GM10266 (cell line): ENCODE data around the gene ADCY5.

Experiments used
- DNase-seq: peaks from one replicate; pipeline ENCODE4 v3.0.0; 2012; ENCODE audit errors: extremely low spot score
- TF ChIP-seq, protein P1 (sequence below): IDR thresholded peaks from 2 replicates; pipeline ENCODE4 v1.5.1; 2012; ENCODE audit warnings: mild to moderate bottlenecking, low read depth; ENCODE audit not compliant: control insufficient read depth, insufficient read depth; ENCODE audit errors: missing control alignments

ADCY5 gene

DNA sequence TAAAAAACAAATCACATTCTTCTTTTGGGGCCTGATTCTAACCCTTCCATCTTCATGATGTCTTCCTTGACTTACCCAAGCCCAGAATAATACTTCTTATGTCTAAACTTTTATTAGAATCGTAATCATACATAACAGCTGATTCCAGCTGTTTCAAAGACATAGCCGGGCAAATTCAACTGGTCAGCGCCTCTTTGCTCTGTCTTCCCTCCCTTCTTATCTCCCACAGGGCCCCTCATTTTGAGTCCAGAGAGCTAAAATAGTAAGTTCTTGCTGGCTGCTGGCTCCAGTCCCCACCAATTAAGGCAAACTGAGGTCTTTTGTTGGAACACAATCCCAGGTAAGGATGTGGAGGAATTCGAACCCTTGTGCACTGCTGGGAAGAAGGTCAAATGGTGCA, 108.6 kb downstream of the ADCY5 start:
- TF ChIP-seq, protein P1, sequence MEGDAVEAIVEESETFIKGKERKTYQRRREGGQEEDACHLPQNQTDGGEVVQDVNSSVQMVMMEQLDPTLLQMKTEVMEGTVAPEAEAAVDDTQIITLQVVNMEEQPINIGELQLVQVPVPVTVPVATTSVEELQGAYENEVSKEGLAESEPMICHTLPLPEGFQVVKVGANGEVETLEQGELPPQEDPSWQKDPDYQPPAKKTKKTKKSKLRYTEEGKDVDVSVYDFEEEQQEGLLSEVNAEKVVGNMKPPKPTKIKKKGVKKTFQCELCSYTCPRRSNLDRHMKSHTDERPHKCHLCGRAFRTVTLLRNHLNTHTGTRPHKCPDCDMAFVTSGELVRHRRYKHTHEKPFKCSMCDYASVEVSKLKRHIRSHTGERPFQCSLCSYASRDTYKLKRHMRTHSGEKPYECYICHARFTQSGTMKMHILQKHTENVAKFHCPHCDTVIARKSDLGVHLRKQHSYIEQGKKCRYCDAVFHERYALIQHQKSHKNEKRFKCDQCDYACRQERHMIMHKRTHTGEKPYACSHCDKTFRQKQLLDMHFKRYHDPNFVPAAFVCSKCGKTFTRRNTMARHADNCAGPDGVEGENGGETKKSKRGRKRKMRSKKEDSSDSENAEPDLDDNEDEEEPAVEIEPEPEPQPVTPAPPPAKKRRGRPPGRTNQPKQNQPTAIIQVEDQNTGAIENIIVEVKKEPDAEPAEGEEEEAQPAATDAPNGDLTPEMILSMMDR = no peak
- no peak for DNase-seq

DNA sequence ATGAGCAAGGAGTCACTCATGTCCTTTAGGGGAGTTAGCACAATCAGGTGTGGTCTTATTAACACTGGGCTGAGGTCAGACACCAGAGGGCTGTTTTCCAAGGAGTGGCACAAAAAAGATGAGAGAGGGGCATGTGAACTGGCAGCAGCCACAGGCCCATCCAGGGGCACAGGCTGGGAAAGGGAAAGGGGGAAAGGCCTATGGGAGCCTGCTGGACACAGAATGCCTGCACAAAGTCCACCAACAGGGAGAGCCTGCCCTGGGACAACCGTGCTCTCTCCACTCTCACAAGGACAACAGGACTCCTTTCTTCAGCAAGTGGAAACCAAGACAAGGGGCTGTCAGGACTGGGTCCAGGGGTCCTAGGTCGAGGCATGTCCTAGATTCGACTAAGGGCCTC, 109.6 kb downstream of the ADCY5 start:
- TF ChIP-seq, protein P1 = no peak
- no peak for DNase-seq

DNA sequence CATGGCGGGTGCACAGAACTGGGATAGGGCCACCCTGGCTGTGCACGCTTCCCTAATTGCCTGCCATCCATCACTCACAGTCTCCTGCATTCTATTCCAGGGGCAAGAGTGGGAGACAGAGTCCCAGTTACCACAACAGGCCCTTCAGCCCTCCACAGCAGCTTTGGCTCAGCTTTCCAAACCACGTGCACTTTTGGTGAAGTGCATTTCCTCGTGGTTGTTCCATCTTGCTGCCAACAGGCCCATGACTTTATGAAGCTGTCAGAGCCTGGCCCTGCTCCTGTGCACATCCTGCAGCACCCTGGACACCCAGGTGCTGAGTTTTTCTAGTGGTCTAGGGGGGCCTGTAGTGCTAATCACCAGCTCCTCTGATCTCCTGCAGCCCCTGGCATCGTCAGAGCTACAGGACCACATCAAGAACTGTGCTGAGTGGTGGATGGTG, 110.2 kb downstream of the ADCY5 start:
- TF ChIP-seq, protein P1 = no peak
- no peak for DNase-seq

DNA sequence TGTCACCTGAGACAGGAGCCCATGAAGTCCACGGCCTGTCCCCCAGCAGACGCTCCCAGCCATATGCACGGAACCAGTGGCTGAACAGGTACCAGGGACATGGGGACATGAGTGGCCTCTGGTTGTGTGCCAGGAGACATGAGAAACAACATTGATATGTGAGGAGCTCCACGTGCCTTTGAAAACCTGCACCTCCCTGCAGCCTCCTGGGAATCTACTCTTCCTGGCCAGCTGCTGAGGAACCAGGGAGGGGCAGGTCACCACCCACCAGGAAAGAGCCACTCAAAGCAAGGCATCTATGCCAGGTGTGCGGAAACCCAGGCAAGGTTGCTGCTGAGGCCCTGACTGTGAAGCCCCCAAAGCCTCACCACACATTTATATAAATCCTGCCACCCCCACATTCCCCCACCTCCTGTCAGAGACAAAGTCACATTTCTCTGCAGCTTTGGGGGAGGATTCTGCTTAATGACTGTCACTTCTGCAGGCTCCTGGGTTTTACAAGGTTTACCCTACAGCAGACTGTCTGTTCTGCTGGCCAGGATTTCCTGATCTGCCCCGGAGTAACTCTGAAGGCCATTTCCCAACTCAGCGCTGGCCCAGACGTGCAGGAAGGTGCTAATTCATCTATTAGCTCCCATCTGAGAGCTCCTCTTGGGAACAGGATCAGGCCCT, 110.8 kb downstream of the ADCY5 start:
- no peak for DNase-seq
- TF ChIP-seq, protein P1 = no peak

DNA sequence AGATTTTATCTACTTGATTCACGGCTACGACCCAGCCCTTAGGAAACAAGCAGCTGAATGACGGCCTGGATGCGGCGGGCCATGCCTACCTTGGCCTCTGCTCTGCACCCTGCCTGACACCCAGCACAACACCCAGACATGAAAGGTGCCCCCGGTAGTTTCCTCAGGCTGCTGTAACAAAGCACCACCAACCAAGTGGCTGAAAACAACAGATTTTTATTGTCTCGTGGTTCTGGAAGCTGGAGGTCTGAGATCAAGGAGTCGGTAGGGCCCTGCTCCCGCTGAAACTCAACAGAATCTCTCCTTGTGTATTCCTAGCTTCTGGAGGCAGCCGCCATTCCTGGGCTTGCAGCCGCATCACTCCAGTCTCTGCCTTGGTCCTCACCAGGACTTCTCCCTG, 111.7 kb downstream of the ADCY5 start:
- no peak for DNase-seq
- TF ChIP-seq, protein P1 = no peak

DNA sequence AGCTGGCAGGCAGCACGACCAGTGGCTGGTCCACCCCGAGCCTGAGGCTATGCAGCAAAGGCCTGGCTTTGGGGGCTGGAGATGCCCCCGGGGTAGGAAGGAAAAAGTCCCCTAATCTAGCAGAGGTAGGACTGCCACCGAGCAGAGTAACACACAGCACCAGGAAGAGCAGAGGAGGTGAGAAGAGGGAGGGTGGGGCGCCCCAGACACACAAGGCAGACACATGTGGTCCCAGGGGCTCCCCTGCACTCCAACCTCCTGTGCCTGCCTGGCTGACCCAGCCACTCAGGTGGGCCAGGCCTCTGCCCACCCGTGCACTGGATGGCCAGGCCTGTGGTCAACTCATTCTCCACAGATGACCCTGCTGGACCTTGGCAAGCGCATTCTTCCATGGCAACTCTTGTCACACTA, 112.4 kb downstream of the ADCY5 start:
- no peak for DNase-seq
- TF ChIP-seq, protein P1 = no peak

DNA sequence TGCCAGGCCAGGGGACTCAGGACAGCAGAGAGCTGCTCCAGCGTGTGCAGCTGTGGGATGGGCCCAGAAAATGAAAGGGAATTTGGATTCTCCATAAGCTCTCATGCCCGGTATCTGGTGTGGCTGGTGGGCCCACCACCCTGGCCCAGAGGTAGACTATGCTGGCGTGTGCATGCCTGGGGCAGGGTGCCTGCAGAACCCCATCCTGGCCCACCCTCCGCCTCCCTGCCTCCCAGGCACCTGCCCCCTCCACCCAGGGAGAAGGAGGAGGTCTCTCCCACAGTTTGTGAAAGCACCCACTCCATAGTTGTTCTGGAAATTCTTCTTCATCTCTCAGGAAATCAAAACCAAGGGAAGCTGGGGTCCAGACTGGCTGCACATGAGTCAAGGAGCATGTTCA, 112.9 kb downstream of the ADCY5 start:
- TF ChIP-seq, protein P1 = no peak
- DNase-seq = no peak
